ENCODE data around the gene FCGBP. TPM values are rescaled to one million over a fixed set of nuclear protein-coding genes. Genes with fewer than 3 reads are reported as not detected.
"Not testable (repeated sequence)": the region's sequence is repeated elsewhere in the genome, so short reads cannot be mapped to it uniquely, and the experiment has no call there.

Gene FCGBP
- polyA plus RNA-seq, 1 donor (not counting 4 experiments of a cell fraction or from before 2014, with no cell fraction given): 0.10 TPM

DNA sequence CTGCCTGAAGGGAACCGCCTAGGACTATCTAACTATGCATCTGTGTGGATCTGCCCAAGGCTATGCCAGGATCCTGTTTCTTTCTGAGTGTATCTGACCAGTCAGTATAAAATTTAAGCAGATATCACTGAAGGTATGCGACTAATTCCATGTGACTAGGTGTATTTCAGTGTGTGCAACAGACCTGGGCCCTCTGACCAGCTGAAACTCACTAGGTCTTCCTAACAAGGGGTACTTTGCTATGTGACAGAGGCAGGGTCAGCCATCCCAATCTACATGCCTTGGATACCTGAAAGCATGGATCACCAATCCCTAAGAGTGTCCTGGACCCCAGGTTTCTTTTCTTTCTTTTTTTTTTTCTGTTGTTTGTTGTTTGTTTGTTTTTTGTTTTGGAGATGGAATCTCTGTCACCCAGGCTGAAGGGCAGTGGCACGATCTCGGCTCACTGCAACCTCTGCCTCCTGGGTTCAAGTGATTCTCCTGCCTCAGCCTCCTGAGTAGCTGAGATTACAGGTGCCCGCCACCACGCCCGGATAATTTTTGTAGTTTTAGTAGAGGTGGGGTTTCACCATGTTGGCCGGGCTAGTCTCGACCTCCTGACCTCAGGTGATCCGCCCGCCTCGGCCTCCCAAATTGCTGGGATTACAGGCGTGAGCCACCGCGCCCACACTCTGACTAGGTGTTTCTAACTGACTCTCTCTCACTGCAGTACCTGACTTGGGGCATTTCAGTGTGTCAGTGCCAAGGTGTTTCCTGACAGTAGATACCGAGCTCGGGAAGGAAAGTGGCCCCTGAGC is 43.5 kb downstream of the FCGBP start:
- H3K4me3 ChIP-seq (ENCODE audit: control insufficient read depth in 2 of 3, extremely low read depth in 1 of 3, insufficient read depth in 2 of 3, low read depth in 1 of 3, low read length in 3 of 3): no peak overlapping the region
- no peak overlapping the region for H3K27ac ChIP-seq (ENCODE audit: control insufficient read depth, insufficient read depth, low read length)
- H3K79me2 ChIP-seq (ENCODE audit: control insufficient read depth, insufficient read depth, low read length): no peaks in the 10 kb centered on the region
- no peaks in the 10 kb centered on the region for H3K27me3 ChIP-seq (ENCODE audit: control insufficient read depth, extremely low read depth, insufficient read depth, low read length)
- no peak overlapping the region for H2AFZ ChIP-seq (ENCODE audit: control insufficient read depth, low read length)
- H3K9ac ChIP-seq (ENCODE audit: control insufficient read depth, extremely low read depth, insufficient read depth, low read length): no peak overlapping the region
- FAIRE-seq (no peak), DNase-seq (ENCODE audit: low read depth, low spot score) (no peak)
- no peaks in the 10 kb centered on the region for H3K36me3 ChIP-seq (ENCODE audit: control insufficient read depth in 2 of 2, extremely low read depth in 1 of 2, insufficient read depth in 2 of 2, low read length in 2 of 2)
- dilution Hi-C loops (cut with MboI; ENCODE audit: extremely low pct_ligation_motif_present, low sequenced_read_pairs): no loop called here
- TF ChIP-seq, protein P1, sequence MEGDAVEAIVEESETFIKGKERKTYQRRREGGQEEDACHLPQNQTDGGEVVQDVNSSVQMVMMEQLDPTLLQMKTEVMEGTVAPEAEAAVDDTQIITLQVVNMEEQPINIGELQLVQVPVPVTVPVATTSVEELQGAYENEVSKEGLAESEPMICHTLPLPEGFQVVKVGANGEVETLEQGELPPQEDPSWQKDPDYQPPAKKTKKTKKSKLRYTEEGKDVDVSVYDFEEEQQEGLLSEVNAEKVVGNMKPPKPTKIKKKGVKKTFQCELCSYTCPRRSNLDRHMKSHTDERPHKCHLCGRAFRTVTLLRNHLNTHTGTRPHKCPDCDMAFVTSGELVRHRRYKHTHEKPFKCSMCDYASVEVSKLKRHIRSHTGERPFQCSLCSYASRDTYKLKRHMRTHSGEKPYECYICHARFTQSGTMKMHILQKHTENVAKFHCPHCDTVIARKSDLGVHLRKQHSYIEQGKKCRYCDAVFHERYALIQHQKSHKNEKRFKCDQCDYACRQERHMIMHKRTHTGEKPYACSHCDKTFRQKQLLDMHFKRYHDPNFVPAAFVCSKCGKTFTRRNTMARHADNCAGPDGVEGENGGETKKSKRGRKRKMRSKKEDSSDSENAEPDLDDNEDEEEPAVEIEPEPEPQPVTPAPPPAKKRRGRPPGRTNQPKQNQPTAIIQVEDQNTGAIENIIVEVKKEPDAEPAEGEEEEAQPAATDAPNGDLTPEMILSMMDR (optimal IDR thresholded peaks at IDR 0.05 in 1 of 3, IDR thresholded peaks at IDR 0.05 in 1 of 3, conservative IDR thresholded peaks at IDR 0.05 in 1 of 3; ENCODE audit: extremely low read depth in 1 of 3, insufficient read depth in 2 of 3, low read length in 3 of 3): no peak
- TF ChIP-seq EZH2 (IDR thresholded peaks at IDR 0.05; ENCODE audit: low read length): no peak
- no peak overlapping the region for H3K4me2 ChIP-seq (ENCODE audit: control insufficient read depth, extremely low read depth, insufficient read depth, low read depth, low read length)
- H4K20me1 ChIP-seq (ENCODE audit: control insufficient read depth, extremely low read depth, insufficient read depth, low read length): no peaks in the 10 kb centered on the region
- H3K4me1 ChIP-seq (ENCODE audit: control insufficient read depth, extremely low read depth, insufficient read depth, low read length): no peaks in the 10 kb centered on the region
- no peaks in the 10 kb centered on the region for H3K9me3 ChIP-seq (ENCODE audit: control insufficient read depth, low read depth, low read length)
- H3K9me1 ChIP-seq (ENCODE audit: control insufficient read depth, extremely low read depth, insufficient read depth, low read length): no peaks in the 10 kb centered on the region

DNA sequence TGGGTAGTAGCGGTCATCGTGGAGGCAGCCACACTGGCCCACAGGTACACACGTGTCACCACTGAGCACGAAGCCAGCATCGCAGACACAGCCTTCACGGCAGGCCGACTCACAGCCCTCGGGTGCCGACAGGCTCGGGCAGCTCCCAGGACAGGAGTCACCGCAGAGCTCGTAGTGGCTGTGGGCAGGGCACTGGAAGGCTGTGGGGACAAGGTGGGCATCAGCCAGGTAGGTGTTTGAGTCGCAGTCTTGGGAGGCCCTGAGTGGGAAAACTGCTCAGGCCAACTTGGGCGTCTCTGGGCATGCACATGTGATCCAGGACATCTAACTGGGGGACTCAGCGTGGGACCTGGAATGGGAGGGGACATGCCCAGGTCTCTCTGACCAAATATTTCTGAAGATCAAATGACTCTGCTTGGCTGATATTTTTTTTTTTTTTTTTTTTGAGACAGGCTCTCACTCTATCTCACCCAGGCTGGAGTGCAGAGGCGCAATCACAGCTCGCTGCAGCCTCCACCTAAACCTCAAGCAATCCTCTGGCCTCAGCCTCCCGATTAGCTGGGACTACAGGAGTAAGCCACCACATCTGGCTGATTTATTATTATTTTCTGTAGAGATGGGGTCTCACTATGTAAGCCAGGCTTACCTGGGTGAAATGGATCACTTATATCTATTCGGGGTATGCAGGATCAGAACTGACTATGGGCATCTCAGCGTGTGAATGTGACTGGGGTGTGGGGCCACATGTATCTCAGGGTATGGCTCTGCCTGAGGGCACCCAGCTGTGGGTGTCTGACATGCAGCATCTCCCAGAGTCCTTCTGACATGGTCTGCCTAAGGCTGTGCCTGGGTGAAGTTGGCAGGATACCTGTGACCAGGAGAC is 44.3 kb downstream of the FCGBP start:
- DNase-seq (ENCODE audit: low read depth, low spot score); H3K9me3 ChIP-seq (ENCODE audit: control insufficient read depth, low read depth, low read length); H3K9me1 ChIP-seq (ENCODE audit: control insufficient read depth, extremely low read depth, insufficient read depth, low read length); H3K27ac ChIP-seq (ENCODE audit: control insufficient read depth, insufficient read depth, low read length); H3K4me2 ChIP-seq (ENCODE audit: control insufficient read depth, extremely low read depth, insufficient read depth, low read depth, low read length); H3K9ac ChIP-seq (ENCODE audit: control insufficient read depth, extremely low read depth, insufficient read depth, low read length); H3K79me2 ChIP-seq (ENCODE audit: control insufficient read depth, insufficient read depth, low read length); H3K4me1 ChIP-seq (ENCODE audit: control insufficient read depth, extremely low read depth, insufficient read depth, low read length); H3K4me3 ChIP-seq (ENCODE audit: control insufficient read depth in 2 of 3, extremely low read depth in 1 of 3, insufficient read depth in 2 of 3, low read depth in 1 of 3, low read length in 3 of 3); H4K20me1 ChIP-seq (ENCODE audit: control insufficient read depth, extremely low read depth, insufficient read depth, low read length); H3K27me3 ChIP-seq (ENCODE audit: control insufficient read depth, extremely low read depth, insufficient read depth, low read length); H2AFZ ChIP-seq (ENCODE audit: control insufficient read depth, low read length); H3K36me3 ChIP-seq (ENCODE audit: control insufficient read depth in 2 of 2, extremely low read depth in 1 of 2, insufficient read depth in 2 of 2, low read length in 2 of 2); dilution Hi-C loops (cut with MboI; ENCODE audit: extremely low pct_ligation_motif_present, low sequenced_read_pairs); FAIRE-seq: not testable (repeated sequence)

DNA sequence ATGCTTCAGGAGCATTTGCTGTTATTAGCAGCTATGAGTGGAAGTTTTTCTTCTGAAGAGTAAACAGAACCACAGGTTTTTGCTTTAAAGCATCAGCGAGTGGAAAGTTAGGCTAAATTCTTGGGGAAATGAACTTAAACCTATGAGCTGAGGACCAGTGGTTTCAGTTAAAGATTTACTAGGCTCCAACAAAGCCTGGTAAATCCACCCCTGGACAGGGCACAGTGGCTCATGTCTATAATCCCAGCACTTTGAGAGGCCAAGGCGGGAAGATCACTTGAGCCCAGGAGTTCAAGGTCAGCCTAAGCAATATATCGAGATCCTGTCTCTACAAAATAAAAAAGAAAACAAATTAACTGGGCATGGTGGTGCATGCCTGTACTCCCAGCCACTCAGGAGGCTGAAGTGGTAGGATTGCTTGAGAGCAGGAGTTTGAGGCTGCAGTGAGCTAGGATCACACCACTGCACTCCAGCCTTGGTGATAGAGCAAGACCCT is 46.9 kb downstream of the FCGBP start:
- H3K4me2 ChIP-seq (ENCODE audit: control insufficient read depth, extremely low read depth, insufficient read depth, low read depth, low read length); dilution Hi-C loops (cut with MboI; ENCODE audit: extremely low pct_ligation_motif_present, low sequenced_read_pairs); DNase-seq (ENCODE audit: low read depth, low spot score); H3K4me3 ChIP-seq (ENCODE audit: control insufficient read depth in 2 of 3, extremely low read depth in 1 of 3, insufficient read depth in 2 of 3, low read depth in 1 of 3, low read length in 3 of 3); H3K79me2 ChIP-seq (ENCODE audit: control insufficient read depth, insufficient read depth, low read length); H3K4me1 ChIP-seq (ENCODE audit: control insufficient read depth, extremely low read depth, insufficient read depth, low read length); H3K9me3 ChIP-seq (ENCODE audit: control insufficient read depth, low read depth, low read length); H2AFZ ChIP-seq (ENCODE audit: control insufficient read depth, low read length); H3K27me3 ChIP-seq (ENCODE audit: control insufficient read depth, extremely low read depth, insufficient read depth, low read length); H3K36me3 ChIP-seq (ENCODE audit: control insufficient read depth in 2 of 2, extremely low read depth in 1 of 2, insufficient read depth in 2 of 2, low read length in 2 of 2); H3K9me1 ChIP-seq (ENCODE audit: control insufficient read depth, extremely low read depth, insufficient read depth, low read length); H4K20me1 ChIP-seq (ENCODE audit: control insufficient read depth, extremely low read depth, insufficient read depth, low read length); H3K9ac ChIP-seq (ENCODE audit: control insufficient read depth, extremely low read depth, insufficient read depth, low read length); FAIRE-seq; H3K27ac ChIP-seq (ENCODE audit: control insufficient read depth, insufficient read depth, low read length): not testable (repeated sequence)

DNA sequence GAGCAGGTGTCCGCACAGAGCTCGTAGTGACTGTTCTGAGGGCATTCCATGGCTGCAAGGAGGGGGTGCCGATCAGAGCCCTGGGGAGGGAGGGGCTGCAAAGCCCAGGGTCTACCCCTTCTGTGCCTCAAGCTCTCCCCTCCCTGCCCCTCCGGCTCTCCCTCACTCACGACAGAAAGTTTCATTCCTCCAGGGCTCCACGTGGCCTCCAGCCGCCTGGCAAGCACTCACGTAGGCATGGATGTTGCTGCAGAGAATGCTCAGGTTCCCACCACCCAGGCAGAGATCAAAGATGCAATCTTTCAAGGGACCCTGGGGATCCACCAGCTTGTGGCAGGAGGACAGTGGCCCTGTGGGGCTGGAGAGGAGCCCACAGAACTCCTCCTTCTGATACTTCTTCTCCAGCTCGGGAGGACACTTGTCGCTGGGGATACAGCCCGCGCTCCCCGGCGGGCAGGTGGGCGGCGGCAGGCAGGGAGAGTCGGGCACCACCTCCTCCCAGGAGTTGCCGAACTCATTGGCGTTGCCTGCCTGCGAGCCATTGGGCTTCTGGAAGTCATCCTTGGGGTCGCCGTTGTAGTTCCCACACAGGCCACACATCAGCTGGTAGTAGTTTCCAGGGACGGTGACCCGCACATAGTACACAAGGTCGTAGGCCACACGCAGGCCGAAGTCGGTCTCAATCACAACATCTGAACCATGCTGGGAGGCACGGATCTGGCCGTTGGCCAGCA is 48.4 kb downstream of the FCGBP start:
- H3K27me3 ChIP-seq (ENCODE audit: control insufficient read depth, extremely low read depth, insufficient read depth, low read length); H3K9me1 ChIP-seq (ENCODE audit: control insufficient read depth, extremely low read depth, insufficient read depth, low read length); FAIRE-seq; H2AFZ ChIP-seq (ENCODE audit: control insufficient read depth, low read length); H4K20me1 ChIP-seq (ENCODE audit: control insufficient read depth, extremely low read depth, insufficient read depth, low read length); H3K79me2 ChIP-seq (ENCODE audit: control insufficient read depth, insufficient read depth, low read length); H3K27ac ChIP-seq (ENCODE audit: control insufficient read depth, insufficient read depth, low read length); H3K4me3 ChIP-seq (ENCODE audit: control insufficient read depth in 2 of 3, extremely low read depth in 1 of 3, insufficient read depth in 2 of 3, low read depth in 1 of 3, low read length in 3 of 3); H3K9me3 ChIP-seq (ENCODE audit: control insufficient read depth, low read depth, low read length); dilution Hi-C loops (cut with MboI; ENCODE audit: extremely low pct_ligation_motif_present, low sequenced_read_pairs); H3K36me3 ChIP-seq (ENCODE audit: control insufficient read depth in 2 of 2, extremely low read depth in 1 of 2, insufficient read depth in 2 of 2, low read length in 2 of 2); DNase-seq (ENCODE audit: low read depth, low spot score); H3K9ac ChIP-seq (ENCODE audit: control insufficient read depth, extremely low read depth, insufficient read depth, low read length); H3K4me2 ChIP-seq (ENCODE audit: control insufficient read depth, extremely low read depth, insufficient read depth, low read depth, low read length); H3K4me1 ChIP-seq (ENCODE audit: control insufficient read depth, extremely low read depth, insufficient read depth, low read length): not testable (repeated sequence)

All from keratinocyte (primary cell).